GM03348 (cell line): ENCODE measurements around the gene MAD2L2.

Source experiments
- DNase-seq: peaks from one replicate; pipeline ENCODE4 v3.0.0; 2012; ENCODE audit warnings: low spot score

Gene MAD2L2

GRCh38 chr1:11629184-11630016, 51.5 kb downstream of the MAD2L2 start:
- DNase-seq: no peak

DNA sequence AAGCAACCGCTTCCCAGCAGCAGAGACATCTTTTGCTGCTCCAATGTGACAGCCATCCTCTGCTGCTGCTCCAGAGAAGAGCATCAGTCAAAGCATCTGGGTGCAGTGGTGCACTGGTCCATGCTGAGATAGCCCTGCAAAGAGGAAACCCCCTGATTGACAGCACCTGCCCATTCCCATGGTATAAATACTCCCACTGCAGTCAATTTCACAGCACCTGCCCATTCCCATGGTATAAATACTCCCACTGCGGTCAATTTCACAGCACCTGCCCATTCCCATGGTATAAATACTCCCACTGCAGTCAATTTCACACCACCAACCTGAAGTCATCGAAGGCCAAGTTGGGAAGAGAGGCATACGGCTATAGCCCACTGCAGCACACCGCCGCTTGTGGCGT, 52.2 kb downstream of the MAD2L2 start:
- DNase-seq: no peak

DNA sequence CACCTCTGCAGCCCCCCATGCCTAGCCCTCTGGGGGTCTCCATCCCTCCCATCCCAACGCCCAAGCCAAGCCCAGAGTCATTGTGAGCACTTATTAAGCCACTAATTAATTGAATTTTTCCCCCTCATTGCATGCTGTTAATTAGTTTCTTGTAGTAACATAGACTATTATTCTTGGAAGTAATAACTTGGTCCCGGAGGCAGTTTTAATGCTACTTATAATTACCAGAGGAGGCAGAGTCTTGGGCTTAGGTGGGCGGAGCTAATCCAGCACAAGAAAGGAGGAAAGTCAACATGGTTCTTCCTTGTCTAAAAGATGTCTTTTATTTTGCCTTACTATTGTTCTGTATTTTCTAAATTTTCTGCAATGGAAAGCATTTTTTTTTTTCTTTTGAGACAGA, 54.4 kb downstream of the MAD2L2 start:
- no peak for DNase-seq
